Mesendoderm (in vitro differentiated cells): Measurements from ENCODE around the gene EHBP1L1.
A peak's percentile ranks its signal among the peaks of the same experiment; 100 is the strongest.

ENCODE experiments used
- DNase-seq: peaks from one replicate; pipeline ENCODE4 v3.0.0; 2013
- H2AK5ac ChIP-seq: 2 replicates; pipeline ENCODE4 v1.6.1; 2013; ENCODE audit warnings: low read length, inconsistent platforms
- H2BK120ac ChIP-seq: 2 replicates; pipeline ENCODE4 v1.6.1; 2013; ENCODE audit warnings: low read depth, mild to moderate bottlenecking, low read length, moderate library complexity, mixed read lengths
- H2BK15ac ChIP-seq: replicated peaks from 2 replicates; pipeline ENCODE4 v1.6.1; 2013; ENCODE audit warnings: low read depth, mild to moderate bottlenecking, moderate library complexity
- H2BK5ac ChIP-seq: 2 replicates; pipeline ENCODE4 v1.6.1; 2013; ENCODE audit warnings: low read length, inconsistent platforms
- H3K18ac ChIP-seq: 2 replicates; pipeline ENCODE4 v1.6.1; 2013; ENCODE audit warnings: mild to moderate bottlenecking, low read length, mixed read lengths
- H3K23ac ChIP-seq: one replicate; pipeline ENCODE4 v1.6.1; 2013; ENCODE audit warnings: low read length
- H3K27ac ChIP-seq: 2 replicates; pipeline ENCODE4 v1.5.1; 2013; ENCODE audit warnings: low read depth, mild to moderate bottlenecking, inconsistent platforms, low read length, moderate library complexity
- H3K27me3 ChIP-seq: 2 replicates; pipeline ENCODE4 v1.6.1; 2013; ENCODE audit warnings: low read length, control low read depth, mild to moderate bottlenecking, inconsistent platforms; ENCODE audit not compliant: insufficient read depth, poor library complexity
- H3K36me3 ChIP-seq: 2 replicates; pipeline ENCODE4 v1.6.1; 2013; ENCODE audit warnings: low read length, inconsistent platforms; ENCODE audit not compliant: control insufficient read depth, insufficient read depth
- H3K4ac ChIP-seq: one replicate; pipeline ENCODE4 v1.6.1; 2013; ENCODE audit warnings: low read depth, mild to moderate bottlenecking, low read length, moderate library complexity
- H3K4me1 ChIP-seq: 2 replicates; pipeline ENCODE4 v1.6.1; 2013; ENCODE audit warnings: low read depth, low read length, inconsistent platforms; ENCODE audit not compliant: control insufficient read depth
- H3K4me2 ChIP-seq: 2 replicates; pipeline ENCODE4 v1.6.1; 2013; ENCODE audit warnings: low read length
- H3K4me3 ChIP-seq: 2 replicates; pipeline ENCODE4 v1.5.1; 2013; ENCODE audit warnings: mild to moderate bottlenecking, low read length
- H3K56ac ChIP-seq: one replicate; pipeline ENCODE4 v1.6.1; 2013; ENCODE audit warnings: low read length
- H3K79me1 ChIP-seq: 2 replicates; pipeline ENCODE4 v1.6.1; 2013; ENCODE audit warnings: low read length, inconsistent platforms
- H3K79me2 ChIP-seq: 2 replicates; pipeline ENCODE4 v1.6.1; 2013; ENCODE audit warnings: mild to moderate bottlenecking, low read length; ENCODE audit not compliant: control insufficient read depth, insufficient read depth
- H3K9ac ChIP-seq: 2 replicates; pipeline ENCODE4 v1.6.1; 2013; ENCODE audit warnings: low read length, inconsistent platforms
- H4K5ac ChIP-seq: one replicate; pipeline ENCODE4 v1.6.1; 2013; ENCODE audit warnings: low read length
- H4K8ac ChIP-seq: one replicate; pipeline ENCODE4 v1.6.1; 2013; ENCODE audit warnings: low read depth, mild to moderate bottlenecking, control low read depth, low read length, moderate library complexity
- WGBS: extraction: QIAGEN DNeasy Blood & Tissue Kit; methylation state at CpG from one replicate; pipeline ENCODE4 v1.1.7; 2013; ENCODE audit warnings: low lambda C conversion rate, missing lambda C conversion rate; ENCODE audit not compliant: insufficient coverage; ENCODE audit errors: extremely low coverage; 5-methylcytosine and 5-hydroxymethylcytosine counted together

EHBP1L1 gene

GRCh38 chr11:65617136-65617850, 41.4 kb downstream of the EHBP1L1 start:
- no peak overlapping the region for H2BK5ac ChIP-seq
- H3K79me1 ChIP-seq: peaks cover 24% of the 10 kb centered on the region
- peaks cover 9% of the 10 kb centered on the region for H3K4me1 ChIP-seq
- DNase-seq: no peak
- H2AK5ac ChIP-seq: no peak overlapping the region
- H3K18ac ChIP-seq: no peak overlapping the region
- H3K27me3 ChIP-seq: no peaks in the 10 kb centered on the region
- no peak overlapping the region for H2BK120ac ChIP-seq
- H3K9ac ChIP-seq: peak overlapping the region; percentile 90
- H2BK15ac ChIP-seq: no peak overlapping the region
- H3K36me3 ChIP-seq: peaks cover 5% of the 10 kb centered on the region
- H3K56ac ChIP-seq: no peak overlapping the region
- no peak overlapping the region for H4K8ac ChIP-seq
- no CpG with 5 or more reads among the region's 17 CpGs for WGBS
- H3K27ac ChIP-seq: no peak overlapping the region
- H3K79me2 ChIP-seq: peaks cover 21% of the 10 kb centered on the region
- H3K23ac ChIP-seq: no peak overlapping the region
- no peak overlapping the region for H4K5ac ChIP-seq
- no peak overlapping the region for H3K4me3 ChIP-seq
- no peak overlapping the region for H3K4ac ChIP-seq
- H3K4me2 ChIP-seq: no peak overlapping the region

GRCh38 chr11:65617990-65618751, 42.3 kb downstream of the EHBP1L1 start:
- Histone ChIP-seq H3K79me2 (peaks cover 18% of the 10 kb centered on the region), H3K36me3 (peaks cover 8% of the 10 kb centered on the region), H3K4me1 (peaks cover 5% of the 10 kb centered on the region), H2BK5ac (no peak overlapping the region), H3K27ac (no peak overlapping the region), H3K4me2 (no peak overlapping the region), H3K23ac (no peak overlapping the region), H4K5ac (no peak overlapping the region), H3K9ac (no peak overlapping the region), H2AK5ac (no peak overlapping the region), H4K8ac (no peak overlapping the region), H3K4me3 (no peak overlapping the region), H3K56ac (no peak overlapping the region), H3K18ac (no peak overlapping the region), H3K4ac (no peak overlapping the region), H2BK15ac (no peak overlapping the region), H3K27me3 (no peaks in the 10 kb centered on the region), H2BK120ac (no peak overlapping the region), H3K79me1 (peaks cover 18% of the 10 kb centered on the region)
- WGBS: no CpG with 5 or more reads among the region's 33 CpGs
- DNase-seq: no peak

- Histone ChIP-seq H2BK15ac (no peak overlapping the region), H2AK5ac (no peak overlapping the region), H3K4me3 (no peak overlapping the region), H3K23ac (no peak overlapping the region), H2BK5ac (no peak overlapping the region), H3K36me3 (peaks cover 8% of the 10 kb centered on the region), H3K27me3 (no peaks in the 10 kb centered on the region), H3K79me1 (peaks cover 16% of the 10 kb centered on the region), H3K79me2 (peaks cover 16% of the 10 kb centered on the region), H4K8ac (no peak overlapping the region), H3K18ac (no peak overlapping the region), H3K4me2 (no peak overlapping the region), H3K4ac (no peak overlapping the region), H3K9ac (no peak overlapping the region), H2BK120ac (no peak overlapping the region), H3K27ac (no peak overlapping the region), H4K5ac (no peak overlapping the region), H3K56ac (no peak overlapping the region), H3K4me1 (peaks cover 5% of the 10 kb centered on the region)
- DNase-seq: no peak
- no CpG with 5 or more reads among the region's 14 CpGs for WGBS
Measured at GRCh38 chr11:65618763-65619162, 42.9 kb downstream of the EHBP1L1 start.

- H3K56ac ChIP-seq: no peak overlapping the region
- no peak overlapping the region for H3K4ac ChIP-seq
- no peak overlapping the region for H4K8ac ChIP-seq
- peaks cover 5% of the 10 kb centered on the region for H3K4me1 ChIP-seq
- no peak overlapping the region for H2AK5ac ChIP-seq
- no peak overlapping the region for H4K5ac ChIP-seq
- H3K36me3 ChIP-seq: peaks cover 8% of the 10 kb centered on the region
- no peak overlapping the region for H3K23ac ChIP-seq
- no peak overlapping the region for H2BK5ac ChIP-seq
- no peak overlapping the region for H3K4me2 ChIP-seq
- no peak overlapping the region for H3K18ac ChIP-seq
- H3K9ac ChIP-seq: no peak overlapping the region
- H3K79me2 ChIP-seq: peaks cover 16% of the 10 kb centered on the region
- no peak overlapping the region for H3K27ac ChIP-seq
- H3K79me1 ChIP-seq: peaks cover 16% of the 10 kb centered on the region
- H2BK15ac ChIP-seq: no peak overlapping the region
- no peak overlapping the region for H3K4me3 ChIP-seq
- no peak overlapping the region for H2BK120ac ChIP-seq
- H3K27me3 ChIP-seq: no peaks in the 10 kb centered on the region
- no peak for DNase-seq
- no CpG with 5 or more reads among the region's 29 CpGs for WGBS
Measured at GRCh38 chr11:65619281-65619928, 43.6 kb downstream of the EHBP1L1 start.

- no peak overlapping the region for H3K56ac ChIP-seq
- H3K23ac ChIP-seq: no peak overlapping the region
- no peak overlapping the region for H2BK120ac ChIP-seq
- no peak overlapping the region for H2AK5ac ChIP-seq
- no peak overlapping the region for H3K27ac ChIP-seq
- no peak overlapping the region for H2BK15ac ChIP-seq
- no peak overlapping the region for H4K5ac ChIP-seq
- no peak overlapping the region for H3K9ac ChIP-seq
- peaks cover 16% of the 10 kb centered on the region for H3K79me1 ChIP-seq
- H3K4ac ChIP-seq: no peak overlapping the region
- peaks cover 8% of the 10 kb centered on the region for H3K36me3 ChIP-seq
- H3K79me2 ChIP-seq: peaks cover 16% of the 10 kb centered on the region
- no peak overlapping the region for H4K8ac ChIP-seq
- H3K4me2 ChIP-seq: no peak overlapping the region
- no peak overlapping the region for H3K18ac ChIP-seq
- H3K27me3 ChIP-seq: no peaks in the 10 kb centered on the region
- H3K4me1 ChIP-seq: peaks cover 5% of the 10 kb centered on the region
- H3K4me3 ChIP-seq: no peak overlapping the region
- DNase-seq: no peak
- no peak overlapping the region for H2BK5ac ChIP-seq
- no CpG with 5 or more reads among the region's 19 CpGs for WGBS
Measured at GRCh38 chr11:65620666-65621065, 44.8 kb downstream of the EHBP1L1 start.
